IPS-18c (cell line): ENCODE data around the gene NBR1.
"Not testable (repeated sequence)": the region's sequence is repeated elsewhere in the genome, so short reads cannot be mapped to it uniquely, and the experiment has no call there.

Experiments
- H3K4me3 ChIP-seq: 2 replicates; pipeline ENCODE4 v1.7.0; 2013; ENCODE audit warnings: low read depth, mild to moderate bottlenecking, low read length, moderate library complexity; ENCODE audit not compliant: insufficient read depth
- H3K9me3 ChIP-seq: one replicate; pipeline ENCODE4 v1.6.1; 2013; ENCODE audit warnings: mild to moderate bottlenecking, low read length, moderate library complexity; ENCODE audit not compliant: control insufficient read depth, insufficient read depth

Gene NBR1, protein sequence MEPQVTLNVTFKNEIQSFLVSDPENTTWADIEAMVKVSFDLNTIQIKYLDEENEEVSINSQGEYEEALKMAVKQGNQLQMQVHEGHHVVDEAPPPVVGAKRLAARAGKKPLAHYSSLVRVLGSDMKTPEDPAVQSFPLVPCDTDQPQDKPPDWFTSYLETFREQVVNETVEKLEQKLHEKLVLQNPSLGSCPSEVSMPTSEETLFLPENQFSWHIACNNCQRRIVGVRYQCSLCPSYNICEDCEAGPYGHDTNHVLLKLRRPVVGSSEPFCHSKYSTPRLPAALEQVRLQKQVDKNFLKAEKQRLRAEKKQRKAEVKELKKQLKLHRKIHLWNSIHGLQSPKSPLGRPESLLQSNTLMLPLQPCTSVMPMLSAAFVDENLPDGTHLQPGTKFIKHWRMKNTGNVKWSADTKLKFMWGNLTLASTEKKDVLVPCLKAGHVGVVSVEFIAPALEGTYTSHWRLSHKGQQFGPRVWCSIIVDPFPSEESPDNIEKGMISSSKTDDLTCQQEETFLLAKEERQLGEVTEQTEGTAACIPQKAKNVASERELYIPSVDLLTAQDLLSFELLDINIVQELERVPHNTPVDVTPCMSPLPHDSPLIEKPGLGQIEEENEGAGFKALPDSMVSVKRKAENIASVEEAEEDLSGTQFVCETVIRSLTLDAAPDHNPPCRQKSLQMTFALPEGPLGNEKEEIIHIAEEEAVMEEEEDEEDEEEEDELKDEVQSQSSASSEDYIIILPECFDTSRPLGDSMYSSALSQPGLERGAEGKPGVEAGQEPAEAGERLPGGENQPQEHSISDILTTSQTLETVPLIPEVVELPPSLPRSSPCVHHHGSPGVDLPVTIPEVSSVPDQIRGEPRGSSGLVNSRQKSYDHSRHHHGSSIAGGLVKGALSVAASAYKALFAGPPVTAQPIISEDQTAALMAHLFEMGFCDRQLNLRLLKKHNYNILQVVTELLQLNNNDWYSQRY

GRCh38 chr17:43170766-43171585, at the start of gene NBR1:
Gene NBR1, plus strand, starts transcription at chr17:43171214. Its CDS starts 4,586 bp downstream, at chr17:43175800.
- H3K4me3 ChIP-seq = peak within 1 kb of the TSS; percentile 97

GRCh38 chr17:43125133-43125966, 45.7 kb upstream of the NBR1 start, which contains the start of gene BRCA1:
Gene BRCA1, minus strand, starts transcription at chr17:43125364. Its CDS starts 1,268 bp downstream, at chr17:43124096.
- Histone ChIP-seq H3K9me3 (peaks cover 2% of the 10 kb centered on the region), H3K4me3 (peak within 1 kb of the TSS; percentile 83)

More at GRCh38 chr17:43170766-43171585, at the start of gene NBR1:
- H3K9me3 ChIP-seq = no peaks in the 10 kb centered on the region

GRCh38 chr17:43125967-43126910, 44.8 kb upstream of the NBR1 start:
- Histone ChIP-seq H3K9me3 (peaks cover 2% of the 10 kb centered on the region), H3K4me3 (peak overlapping the region; percentile 83)

DNA sequence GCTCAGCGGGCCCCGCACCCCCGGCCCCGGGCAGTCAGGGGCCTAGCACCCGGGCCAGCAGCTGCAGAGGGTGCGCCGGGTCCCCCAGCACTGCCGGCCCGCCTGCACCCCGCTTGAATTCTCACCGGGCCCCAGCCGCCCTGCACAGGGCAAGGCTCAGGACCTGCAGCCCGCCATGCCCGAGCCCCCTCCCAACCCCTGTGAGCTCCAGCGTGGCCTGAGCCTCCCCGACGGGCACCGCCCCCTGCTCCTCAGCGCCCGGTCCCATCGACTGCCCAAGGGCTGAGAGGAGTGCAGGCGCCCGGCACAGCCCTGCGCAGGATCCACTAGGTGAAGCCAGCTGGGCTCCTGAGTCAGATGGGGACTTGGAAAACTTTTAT, 44.1 kb upstream of the NBR1 start:
- peak overlapping the region; percentile 83; the same call in 1 of the 2 replicates for H3K4me3 ChIP-seq
- peaks cover 2% of the 10 kb centered on the region for H3K9me3 ChIP-seq

GRCh38 chr17:43127333-43127876, 43.6 kb upstream of the NBR1 start:
- not testable (repeated sequence) for H3K9me3 ChIP-seq
- peak overlapping the region; percentile 83; the same call in 1 of the 2 replicates for H3K4me3 ChIP-seq

- no peak overlapping the region for H3K4me3 ChIP-seq
Observed at GRCh38 chr17:43129671-43130010, 41.4 kb upstream of the NBR1 start.

GRCh38 chr17:43132117-43132516, 38.9 kb upstream of the NBR1 start:
- Histone ChIP-seq H3K9me3 (no peaks in the 10 kb centered on the region), H3K4me3 (no peak overlapping the region)

More at GRCh38 chr17:43129671-43130010, 41.4 kb upstream of the NBR1 start:
- H3K9me3 ChIP-seq = no peaks in the 10 kb centered on the region

GRCh38 chr17:43133439-43133838, 37.6 kb upstream of the NBR1 start:
- H3K4me3 ChIP-seq, H3K9me3 ChIP-seq: not testable (repeated sequence)

- no peak overlapping the region for H3K4me3 ChIP-seq
- H3K9me3 ChIP-seq = no peaks in the 10 kb centered on the region
Observed at GRCh38 chr17:43134774-43135453, 36.1 kb upstream of the NBR1 start.

DNA sequence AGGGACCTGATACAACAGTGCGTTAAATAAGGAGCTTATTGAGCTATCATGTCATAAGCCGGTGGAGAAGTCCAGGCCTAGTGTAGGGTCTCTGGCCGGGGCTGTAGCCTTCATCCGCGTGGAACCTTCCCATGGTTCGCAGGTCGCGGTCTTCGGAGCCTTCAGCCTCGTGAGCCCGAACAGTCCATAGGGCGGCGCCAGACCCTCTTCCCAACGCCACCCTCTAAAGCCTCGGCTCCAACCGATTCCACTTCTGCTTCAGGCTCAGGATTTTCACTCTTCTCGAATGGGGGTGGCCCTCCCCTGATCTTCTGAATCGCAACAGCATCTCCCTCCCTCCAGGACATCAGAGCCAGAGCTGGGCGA, 35.6 kb upstream of the NBR1 start:
- Histone ChIP-seq H3K4me3 (no peak overlapping the region), H3K9me3 (no peaks in the 10 kb centered on the region)

DNA sequence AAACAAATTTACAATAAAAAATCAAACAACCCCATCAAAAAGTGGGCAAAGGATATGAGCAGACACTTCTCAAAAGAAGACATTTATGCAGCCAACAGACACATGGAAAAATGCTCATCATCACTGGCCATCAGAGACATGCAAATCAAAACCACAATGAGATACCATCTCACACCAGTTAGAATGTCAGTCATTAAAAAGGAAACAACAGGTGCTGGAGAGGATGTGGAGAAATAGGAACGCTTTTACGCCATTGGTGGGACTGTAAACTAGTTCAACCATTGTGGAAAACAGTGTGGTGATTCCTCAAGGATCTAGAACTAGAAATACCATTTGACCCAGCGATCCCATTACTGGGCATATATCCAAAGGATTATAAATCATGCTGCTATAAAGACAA, 34.4 kb upstream of the NBR1 start:
- H3K4me3 ChIP-seq, H3K9me3 ChIP-seq: not testable (repeated sequence)

DNA sequence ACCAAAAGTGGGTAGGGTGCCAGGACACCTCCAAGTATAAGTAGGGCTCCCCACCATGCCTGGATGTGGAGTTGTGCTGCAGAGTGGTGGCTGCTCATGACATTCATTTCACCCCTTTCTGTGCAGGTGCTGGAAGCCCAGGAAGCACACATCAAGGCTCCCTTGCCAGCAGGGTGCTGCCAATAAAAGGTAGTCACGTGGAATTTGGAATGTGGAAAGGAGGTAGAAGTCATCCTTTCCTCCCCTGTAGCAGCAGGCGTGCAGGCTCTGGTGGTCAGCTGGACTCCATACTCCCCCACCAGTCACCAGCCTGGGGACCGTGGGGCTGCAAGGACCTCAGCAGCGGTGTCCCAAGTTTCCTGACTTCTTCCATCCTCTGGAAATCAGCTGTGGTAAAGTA, 32.5 kb upstream of the NBR1 start:
- not testable (repeated sequence) for H3K9me3 ChIP-seq, H3K4me3 ChIP-seq

DNA sequence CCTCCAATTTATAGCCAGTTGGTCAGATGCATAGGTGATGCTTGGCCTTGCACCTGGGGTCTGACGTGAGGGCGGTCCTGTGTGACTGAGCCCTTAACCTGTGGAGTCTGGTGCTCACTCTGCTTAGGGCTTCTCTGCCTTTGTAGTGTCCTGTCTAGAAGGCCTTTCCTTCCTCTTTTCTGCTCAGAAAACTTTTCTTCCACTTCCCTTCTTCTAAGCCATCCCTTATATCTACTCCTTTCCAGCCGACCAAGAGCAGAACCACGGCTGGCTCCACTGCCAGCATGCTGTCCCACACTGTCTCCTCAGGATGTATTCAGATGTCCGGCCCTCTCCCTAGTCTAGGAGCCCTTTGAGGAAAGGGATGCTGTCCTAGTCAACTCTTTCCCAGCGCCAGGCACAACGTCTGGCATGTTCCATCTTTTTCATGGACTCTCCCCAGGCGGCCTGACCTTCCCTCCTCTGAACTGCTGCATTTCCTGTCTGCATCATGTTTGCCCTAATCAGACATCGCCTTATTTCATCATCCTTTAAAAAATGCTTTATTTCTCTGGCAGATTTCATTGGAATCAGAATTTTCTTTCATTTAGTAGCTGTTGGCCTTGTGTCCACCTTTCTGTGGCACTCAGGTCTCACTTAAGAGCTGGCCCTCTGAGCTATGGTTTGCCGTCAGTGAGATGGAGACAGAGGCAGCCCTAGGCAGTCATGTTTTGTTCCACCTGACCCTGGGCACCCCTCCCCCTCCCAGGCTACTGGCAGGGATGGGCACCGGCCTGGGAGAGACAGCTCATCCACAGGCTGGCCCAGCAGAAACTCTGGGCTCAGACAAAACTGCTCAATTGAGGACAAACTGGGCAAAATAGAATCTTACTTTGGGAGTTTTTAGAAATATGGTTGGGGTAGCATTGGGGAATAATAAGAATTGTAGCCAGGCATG, 30.4 kb upstream of the NBR1 start:
- H3K4me3 ChIP-seq = no peak overlapping the region
- H3K9me3 ChIP-seq = no peaks in the 10 kb centered on the region

DNA sequence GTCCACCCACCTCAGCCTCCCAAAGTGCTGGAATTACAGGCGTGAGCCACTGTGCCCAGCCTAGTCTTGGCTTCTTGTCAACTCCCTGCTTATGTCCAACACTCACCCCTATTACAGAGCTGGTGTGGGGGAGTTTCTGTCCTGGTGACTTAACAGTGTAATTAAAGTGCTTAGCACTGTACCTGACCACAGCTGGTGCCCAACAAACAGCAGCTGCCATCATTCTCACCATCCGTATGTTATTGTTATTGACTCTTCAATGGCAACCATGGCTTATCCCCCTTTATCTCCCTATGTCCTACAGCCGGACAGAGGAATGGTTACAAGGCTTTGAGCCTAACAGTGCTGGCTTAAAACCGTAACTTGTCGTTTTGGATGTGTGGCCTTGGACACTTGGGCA, 28.9 kb upstream of the NBR1 start:
- Histone ChIP-seq H3K4me3 (no peak overlapping the region), H3K9me3 (no peaks in the 10 kb centered on the region)
